GM23338 (cell line): Measurements from ENCODE around the gene WSCD1. TPM values are rescaled to one million over a fixed set of nuclear protein-coding genes. Genes with fewer than 3 reads are reported as not detected.

Experiments used
- ATAC-seq: fragments of 200-7000 bp; cut with Tn5 transposase; 3 replicates; pipeline ENCODE4 v1.9.1; 2020
- DNase-seq: peaks from one replicate; pipeline ENCODE4 v3.0.0-alpha.2; 2015; ENCODE audit warnings: low spot score
- H2AFZ ChIP-seq: fragments of 200-600 bp; sonication (generic); 2 replicates; pipeline ENCODE4 v1.8.0; 2016; ENCODE audit warnings: antibody characterized with exemption, mild to moderate bottlenecking, moderate library complexity
- H3F3A ChIP-seq: fragments of 200-600 bp; sonication (generic); replicated peaks from 2 replicates; pipeline ENCODE4 v1.8.0; 2017; ENCODE audit warnings: antibody characterized with exemption, mixed run types, low read depth
- H3K27ac ChIP-seq: fragments of 200-600 bp; sonication (generic); 2 replicates; pipeline ENCODE4 v1.6.1; 2016; ENCODE audit warnings: low read depth
- H3K27me3 ChIP-seq: fragments of 200-600 bp; sonication (generic); 2 replicates; pipeline ENCODE4 v1.8.0; 2016; ENCODE audit warnings: mild to moderate bottlenecking, mixed run types, moderate library complexity; ENCODE audit not compliant: insufficient read depth
- H3K36me3 ChIP-seq: fragments of 200-600 bp; sonication (generic); 2 replicates; pipeline ENCODE4 v1.8.0; 2016; ENCODE audit warnings: mild to moderate bottlenecking; ENCODE audit not compliant: insufficient read depth
- H3K4me1 ChIP-seq: fragments of 200-600 bp; sonication (generic); 2 replicates; pipeline ENCODE4 v1.8.0; 2016; ENCODE audit warnings: mild to moderate bottlenecking, moderate library complexity; ENCODE audit not compliant: insufficient read depth
- H3K4me2 ChIP-seq: fragments of 200-600 bp; sonication (generic); 2 replicates; pipeline ENCODE4 v1.7.1; 2017; ENCODE audit warnings: mixed run types
- H3K4me3 ChIP-seq: fragments of 200-600 bp; sonication (generic); 2 replicates; pipeline ENCODE4 v1.6.1; 2016; ENCODE audit warnings: mixed run types
- H3K79me2 ChIP-seq: fragments of 200-600 bp; sonication (generic); replicated peaks from 2 replicates; pipeline ENCODE4 v1.8.0; 2017; ENCODE audit warnings: mild to moderate bottlenecking; ENCODE audit not compliant: insufficient read depth
- H3K9me2 ChIP-seq: fragments of 200-600 bp; sonication (generic); 2 replicates; pipeline ENCODE4 v1.8.0; 2017; ENCODE audit not compliant: insufficient read depth
- H4K20me1 ChIP-seq: fragments of 200-600 bp; sonication (generic); replicated peaks from 2 replicates; pipeline ENCODE4 v1.8.0; 2017; ENCODE audit warnings: mild to moderate bottlenecking; ENCODE audit not compliant: insufficient read depth
- H3K27ac Mint-ChIP-seq: 2 replicates; pipeline ENCODE4 v1.8.0; 2020; ENCODE audit warnings: inconsistent platforms, mild to moderate bottlenecking, moderate library complexity, mixed read lengths
- H3K27me3 Mint-ChIP-seq: 3 replicates; pipeline ENCODE4 v1.8.0; 2022; ENCODE audit warnings: low read depth, mild to moderate bottlenecking, moderate library complexity, mixed read lengths, inconsistent platforms; ENCODE audit not compliant: insufficient read depth, poor library complexity
- H3K36me3 Mint-ChIP-seq: 3 replicates; pipeline ENCODE4 v1.8.0; 2021; ENCODE audit warnings: low read depth, mild to moderate bottlenecking, inconsistent platforms, moderate library complexity, mixed read lengths
- H3K4me1 Mint-ChIP-seq: 3 replicates; pipeline ENCODE4 v1.8.0; 2020; ENCODE audit warnings: mild to moderate bottlenecking, inconsistent platforms, mixed read lengths
- H3K4me3 Mint-ChIP-seq: 3 replicates; pipeline ENCODE4 v1.8.0; 2021; ENCODE audit warnings: moderate library complexity, mild to moderate bottlenecking, inconsistent platforms, mixed read lengths
- H3K9me3 Mint-ChIP-seq: 3 replicates; pipeline ENCODE4 v1.8.0; 2020; ENCODE audit warnings: moderate library complexity, mild to moderate bottlenecking, inconsistent platforms, mixed read lengths
- CREB1 ChIP-seq: fragments of 250-450 bp; sonication (Bioruptor Pico); IDR thresholded peaks from 2 replicates; pipeline ENCODE4 v1.5.0; 2020; ENCODE audit warnings: low read depth, mild to moderate bottlenecking, moderate library complexity
- EZH2 ChIP-seq: fragments of 200-600 bp; sonication (generic); IDR thresholded peaks from one replicate; pipeline ENCODE4 v1.8.0; 2017; ENCODE audit warnings: antibody characterized with exemption, mild to moderate bottlenecking, low read depth; ENCODE audit not compliant: unreplicated experiment
- JUNB ChIP-seq: IDR thresholded peaks from one replicate; pipeline ENCODE4 v1.6.1; 2016; ENCODE audit warnings: antibody characterized with exemption; ENCODE audit not compliant: unreplicated experiment
- NANOG ChIP-seq: IDR thresholded peaks from 2 replicates; pipeline ENCODE4 v1.6.1; 2016; ENCODE audit warnings: antibody characterized with exemption, borderline replicate concordance
- POLR2AphosphoS5 ChIP-seq: IDR thresholded peaks from 2 replicates; pipeline ENCODE4 v1.6.1; 2016; ENCODE audit warnings: antibody characterized with exemption, low read depth
- STAT1 ChIP-seq: IDR thresholded peaks from one replicate; pipeline ENCODE4 v1.6.1; 2016; ENCODE audit warnings: antibody characterized with exemption; ENCODE audit not compliant: unreplicated experiment
- ZNF114 ChIP-seq: fragments of 250-450 bp; sonication (Bioruptor Pico); IDR thresholded peaks from 2 replicates; pipeline ENCODE4 v1.5.0; 2020; ENCODE audit warnings: mild to moderate bottlenecking, moderate library complexity
- ZNF331 ChIP-seq: fragments of 250-450 bp; sonication (Bioruptor Pico); IDR thresholded peaks from 2 replicates; pipeline ENCODE4 v1.5.0; 2020; ENCODE audit warnings: low read depth, mild to moderate bottlenecking, moderate library complexity
- polyA plus RNA-seq: library from polyadenylated mRNA; unstranded; fragments of >200 nt; fragmentation: Nextera tagmentation; extraction: Ambion mirVana; gene quantifications from 2 replicates; pipeline ENCODE4 v1.2.1, GENCODE V29; 2016
- total RNA-seq: library from RNA; depleted of rRNA; stranded (reverse); fragments of >200 nt; shearing (Covaris generic); gene quantifications from 2 replicates; pipeline ENCODE4 v1.2.3, GENCODE V29; 2014
- TF ChIP-seq, protein P1 (sequence below): IDR thresholded peaks from one replicate; pipeline ENCODE4 v1.6.1; 2018; ENCODE audit warnings: antibody characterized with exemption; ENCODE audit not compliant: unreplicated experiment
- TF ChIP-seq, protein P2 (sequence below): IDR thresholded peaks from 2 replicates; pipeline ENCODE4 v1.6.1; 2016; ENCODE audit warnings: antibody characterized with exemption

Gene WSCD1
- total and polyA plus RNA-seq, 2 experiments from 2014 or later = 6.1 to 38.9 TPM

DNA sequence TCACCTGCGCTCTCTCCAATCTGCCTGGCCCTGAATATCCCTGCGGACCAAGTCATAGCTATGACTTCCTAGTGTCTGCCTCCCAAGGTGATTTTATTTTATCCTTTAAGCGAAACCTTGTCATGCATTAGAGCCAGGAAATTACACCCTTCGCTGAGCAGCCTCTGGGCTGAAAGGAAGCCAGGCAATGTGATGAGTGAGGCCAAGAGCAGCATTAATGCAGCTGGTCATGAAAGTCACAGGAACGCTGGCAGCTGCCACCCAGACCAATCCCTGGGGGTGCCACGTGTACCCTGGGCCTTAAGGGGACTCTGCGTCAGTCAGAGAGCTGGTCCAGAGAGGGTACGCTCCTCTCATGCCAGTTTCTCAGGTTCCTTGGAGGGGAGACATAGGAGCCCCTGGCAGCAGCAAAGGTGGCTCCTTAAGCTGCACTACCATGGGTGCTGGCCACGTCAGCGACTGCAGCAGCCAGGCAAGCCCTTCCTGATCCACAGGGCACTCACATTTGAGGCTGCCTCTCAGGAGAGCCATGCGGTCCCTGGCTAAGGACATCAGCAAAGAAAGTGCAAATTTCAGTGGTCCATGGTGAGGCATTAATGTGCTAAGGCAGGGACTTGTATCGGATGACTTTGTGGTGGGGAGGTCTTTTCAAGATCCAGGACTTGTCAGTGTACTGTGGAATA lies 42.7 kb upstream of the WSCD1 start (continued):
- TF ChIP-seq, protein P1, sequence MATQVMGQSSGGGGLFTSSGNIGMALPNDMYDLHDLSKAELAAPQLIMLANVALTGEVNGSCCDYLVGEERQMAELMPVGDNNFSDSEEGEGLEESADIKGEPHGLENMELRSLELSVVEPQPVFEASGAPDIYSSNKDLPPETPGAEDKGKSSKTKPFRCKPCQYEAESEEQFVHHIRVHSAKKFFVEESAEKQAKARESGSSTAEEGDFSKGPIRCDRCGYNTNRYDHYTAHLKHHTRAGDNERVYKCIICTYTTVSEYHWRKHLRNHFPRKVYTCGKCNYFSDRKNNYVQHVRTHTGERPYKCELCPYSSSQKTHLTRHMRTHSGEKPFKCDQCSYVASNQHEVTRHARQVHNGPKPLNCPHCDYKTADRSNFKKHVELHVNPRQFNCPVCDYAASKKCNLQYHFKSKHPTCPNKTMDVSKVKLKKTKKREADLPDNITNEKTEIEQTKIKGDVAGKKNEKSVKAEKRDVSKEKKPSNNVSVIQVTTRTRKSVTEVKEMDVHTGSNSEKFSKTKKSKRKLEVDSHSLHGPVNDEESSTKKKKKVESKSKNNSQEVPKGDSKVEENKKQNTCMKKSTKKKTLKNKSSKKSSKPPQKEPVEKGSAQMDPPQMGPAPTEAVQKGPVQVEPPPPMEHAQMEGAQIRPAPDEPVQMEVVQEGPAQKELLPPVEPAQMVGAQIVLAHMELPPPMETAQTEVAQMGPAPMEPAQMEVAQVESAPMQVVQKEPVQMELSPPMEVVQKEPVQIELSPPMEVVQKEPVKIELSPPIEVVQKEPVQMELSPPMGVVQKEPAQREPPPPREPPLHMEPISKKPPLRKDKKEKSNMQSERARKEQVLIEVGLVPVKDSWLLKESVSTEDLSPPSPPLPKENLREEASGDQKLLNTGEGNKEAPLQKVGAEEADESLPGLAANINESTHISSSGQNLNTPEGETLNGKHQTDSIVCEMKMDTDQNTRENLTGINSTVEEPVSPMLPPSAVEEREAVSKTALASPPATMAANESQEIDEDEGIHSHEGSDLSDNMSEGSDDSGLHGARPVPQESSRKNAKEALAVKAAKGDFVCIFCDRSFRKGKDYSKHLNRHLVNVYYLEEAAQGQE = no peak
- TF ChIP-seq CREB1 (CRISPR knock-in tag) (no peak), STAT1 (no peak), ZNF114 (CRISPR knock-in tag) (no peak), JUNB (no peak), EZH2 (no peak), NANOG (no peak), ZNF331 (CRISPR knock-in tag) (no peak)

DNA sequence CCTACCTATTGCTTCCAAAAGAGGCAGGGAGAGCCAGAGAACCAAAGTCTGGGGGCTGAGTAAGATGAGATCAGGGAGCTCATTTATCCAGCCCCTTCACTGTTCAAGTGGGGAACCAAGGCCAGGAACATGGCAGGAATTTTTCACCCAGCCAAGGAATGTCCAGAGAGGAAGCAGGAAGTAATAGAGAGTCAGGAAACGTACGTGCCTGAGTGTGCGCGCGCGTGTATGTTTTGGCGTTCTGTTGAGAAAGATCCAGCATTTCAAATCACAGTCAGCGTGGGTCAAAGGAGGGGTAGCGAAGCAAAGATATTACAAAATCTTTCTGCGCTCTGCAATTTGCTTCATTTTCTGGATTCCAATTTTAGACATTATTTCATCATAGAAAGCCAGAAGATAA lies 41.9 kb upstream of the WSCD1 start:
- Histone ChIP-seq H3K36me3 (no peaks in the 10 kb centered on the region), H3K27ac (no peak overlapping the region), H3K4me3 (no peak overlapping the region), H3F3A (no peaks in the 10 kb centered on the region), H3K27me3 (no peaks in the 10 kb centered on the region), H3K79me2 (no peaks in the 10 kb centered on the region), H3K4me1 (no peaks in the 10 kb centered on the region), H4K20me1 (no peaks in the 10 kb centered on the region), H3K9me2 (peaks cover 3% of the 10 kb centered on the region; the same call in 1 of the 2 replicates), H2AFZ (0 out of 2 replicates have a peak overlapping the region, but pooled peaks have one; percentile 14), H3K4me2 (no peak overlapping the region)
- H3K27ac Mint-ChIP-seq = no peak overlapping the region
- H3K4me3 Mint-ChIP-seq = no peak overlapping the region
- H3K27me3 Mint-ChIP-seq = no peaks in the 10 kb centered on the region
- DNase-seq (no peak), ATAC-seq (no peak)
- no peaks in the 10 kb centered on the region; the same call in 2 of the 3 replicates for H3K4me1 Mint-ChIP-seq
- H3K36me3 Mint-ChIP-seq = no peaks in the 10 kb centered on the region
- TF ChIP-seq NANOG = no peak
- TF ChIP-seq EZH2 = no peak
- TF ChIP-seq, protein P2, sequence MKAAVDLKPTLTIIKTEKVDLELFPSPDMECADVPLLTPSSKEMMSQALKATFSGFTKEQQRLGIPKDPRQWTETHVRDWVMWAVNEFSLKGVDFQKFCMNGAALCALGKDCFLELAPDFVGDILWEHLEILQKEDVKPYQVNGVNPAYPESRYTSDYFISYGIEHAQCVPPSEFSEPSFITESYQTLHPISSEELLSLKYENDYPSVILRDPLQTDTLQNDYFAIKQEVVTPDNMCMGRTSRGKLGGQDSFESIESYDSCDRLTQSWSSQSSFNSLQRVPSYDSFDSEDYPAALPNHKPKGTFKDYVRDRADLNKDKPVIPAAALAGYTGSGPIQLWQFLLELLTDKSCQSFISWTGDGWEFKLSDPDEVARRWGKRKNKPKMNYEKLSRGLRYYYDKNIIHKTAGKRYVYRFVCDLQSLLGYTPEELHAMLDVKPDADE = no peak
- no peak for TF ChIP-seq POLR2AphosphoS5
- TF ChIP-seq, protein P1 = no peak
- peaks cover 10% of the 10 kb centered on the region for H3K9me3 Mint-ChIP-seq
